ENCODE data around the gene ATXN10.

DNA sequence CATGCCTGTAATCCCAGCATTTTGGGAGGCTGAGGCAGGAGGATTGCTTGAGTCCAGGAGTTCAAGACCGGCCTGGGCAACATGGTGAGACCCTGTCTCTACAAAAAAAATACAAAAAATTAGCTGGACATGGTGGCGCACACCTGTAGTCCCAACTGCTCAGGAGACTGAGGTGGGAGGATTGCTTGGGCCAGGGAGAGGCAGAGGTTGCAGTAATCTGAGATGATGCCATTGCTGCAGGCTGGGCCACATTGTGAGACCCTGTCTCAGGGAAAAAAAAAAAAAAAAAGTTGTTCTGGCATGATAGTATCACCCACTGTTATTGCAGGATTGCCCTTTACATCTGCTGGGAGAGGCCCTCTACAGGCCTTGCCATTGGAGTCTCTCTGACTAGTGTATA, 18.4 kb downstream of the ATXN10 start:
- TF ChIP-seq, protein P1, sequence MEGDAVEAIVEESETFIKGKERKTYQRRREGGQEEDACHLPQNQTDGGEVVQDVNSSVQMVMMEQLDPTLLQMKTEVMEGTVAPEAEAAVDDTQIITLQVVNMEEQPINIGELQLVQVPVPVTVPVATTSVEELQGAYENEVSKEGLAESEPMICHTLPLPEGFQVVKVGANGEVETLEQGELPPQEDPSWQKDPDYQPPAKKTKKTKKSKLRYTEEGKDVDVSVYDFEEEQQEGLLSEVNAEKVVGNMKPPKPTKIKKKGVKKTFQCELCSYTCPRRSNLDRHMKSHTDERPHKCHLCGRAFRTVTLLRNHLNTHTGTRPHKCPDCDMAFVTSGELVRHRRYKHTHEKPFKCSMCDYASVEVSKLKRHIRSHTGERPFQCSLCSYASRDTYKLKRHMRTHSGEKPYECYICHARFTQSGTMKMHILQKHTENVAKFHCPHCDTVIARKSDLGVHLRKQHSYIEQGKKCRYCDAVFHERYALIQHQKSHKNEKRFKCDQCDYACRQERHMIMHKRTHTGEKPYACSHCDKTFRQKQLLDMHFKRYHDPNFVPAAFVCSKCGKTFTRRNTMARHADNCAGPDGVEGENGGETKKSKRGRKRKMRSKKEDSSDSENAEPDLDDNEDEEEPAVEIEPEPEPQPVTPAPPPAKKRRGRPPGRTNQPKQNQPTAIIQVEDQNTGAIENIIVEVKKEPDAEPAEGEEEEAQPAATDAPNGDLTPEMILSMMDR (IDR thresholded peaks at IDR 0.05; ENCODE audit: low read depth, low read length) = no peak
- no peak for TF ChIP-seq EZH2phosphoT487 (IDR thresholded peaks at IDR 0.05; ENCODE audit: low read depth)

Measured in OCI-LY3 (cell line).